NCI-H510A treated with DMSO at 0.1 percent for 48 hours (cell line): ENCODE measurements around the gene RPRD1A.
"Not testable (repeated sequence)": the region's sequence is repeated elsewhere in the genome, so short reads cannot be mapped to it uniquely, and the experiment has no call there.

Source experiments
- DNase-seq: peaks from one replicate; lab custom pipeline; 2025; lab: John Stamatoyannopoulos, UW

RPRD1A gene

DNA sequence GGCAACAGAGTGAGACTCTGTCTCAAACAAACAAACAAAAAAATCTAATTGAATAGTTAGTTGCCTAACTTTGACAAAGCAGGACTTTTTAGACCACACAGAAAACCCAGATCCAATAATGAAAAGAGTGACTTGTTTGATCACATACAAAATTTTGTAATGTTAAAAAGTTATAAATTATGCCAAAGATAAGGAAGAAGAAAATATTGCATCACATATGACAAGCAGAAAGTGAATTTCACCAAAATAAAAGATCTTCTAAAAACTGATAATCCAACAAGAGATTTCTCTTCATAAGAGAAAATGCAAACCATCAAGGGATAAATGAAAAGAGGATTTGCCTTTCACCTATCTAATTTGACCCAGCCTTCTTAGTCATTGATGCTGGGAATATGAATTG lies 97.7 kb downstream of the RPRD1A start:
- DNase-seq = no peak

DNA sequence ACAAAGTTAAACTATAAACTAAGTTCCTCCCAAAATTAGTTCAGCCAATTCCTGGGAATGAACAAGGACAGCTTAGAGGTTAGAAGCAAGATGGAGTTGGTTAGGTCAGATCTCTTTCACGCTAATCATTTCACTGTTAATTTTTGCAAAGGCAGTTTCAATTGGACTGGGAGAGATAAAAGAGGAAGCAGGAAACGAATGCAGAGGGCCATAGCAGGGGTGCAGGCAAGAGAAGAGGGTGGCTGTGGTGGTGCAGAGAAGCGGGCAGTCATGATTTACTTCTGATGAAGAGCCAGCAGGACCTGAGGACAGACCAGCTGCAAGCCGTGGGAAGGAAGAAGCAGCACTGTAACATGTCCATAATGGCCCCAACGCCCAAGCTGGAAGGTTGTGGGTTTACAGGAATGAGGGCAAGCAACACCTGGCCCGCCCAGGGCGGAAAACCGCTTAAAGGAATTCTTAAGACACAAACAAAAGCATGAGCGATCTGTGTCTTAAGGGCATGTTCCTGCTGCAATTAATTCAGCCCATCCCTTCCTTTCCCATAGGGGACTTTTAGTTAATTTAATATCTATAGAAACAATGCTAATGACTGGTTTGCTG lies 99.0 kb downstream of the RPRD1A start:
- DNase-seq = no peak

- DNase-seq = not testable (repeated sequence)
Observed at GRCh38 chr18:35967866-35968265, 99.5 kb downstream of the RPRD1A start.

DNA sequence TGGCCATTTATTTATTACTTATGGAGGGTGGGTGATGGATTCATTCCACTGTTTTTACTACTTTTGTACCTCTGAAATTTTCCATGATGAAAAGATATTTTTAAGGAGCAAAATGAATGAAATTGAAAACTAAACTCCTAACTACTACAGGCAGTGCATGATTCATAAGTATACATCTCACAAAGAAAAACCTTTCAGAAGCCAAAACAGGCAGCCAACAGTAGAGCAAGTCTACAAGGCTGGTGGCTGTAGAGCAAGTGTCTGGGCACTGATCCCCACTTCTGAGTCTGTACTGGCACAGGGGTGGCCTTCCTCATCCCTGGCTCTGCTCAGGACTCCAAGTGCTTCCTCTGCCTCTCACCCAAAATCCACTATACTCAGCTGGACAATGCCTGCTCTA lies 103.0 kb downstream of the RPRD1A start:
- no peak for DNase-seq

GRCh38 chr18:35962320-35962719 lies 105.0 kb downstream of the RPRD1A start:
- DNase-seq = no peak

- no peak for DNase-seq
Observed at GRCh38 chr18:35956226-35956625, 111.1 kb downstream of the RPRD1A start.

DNA sequence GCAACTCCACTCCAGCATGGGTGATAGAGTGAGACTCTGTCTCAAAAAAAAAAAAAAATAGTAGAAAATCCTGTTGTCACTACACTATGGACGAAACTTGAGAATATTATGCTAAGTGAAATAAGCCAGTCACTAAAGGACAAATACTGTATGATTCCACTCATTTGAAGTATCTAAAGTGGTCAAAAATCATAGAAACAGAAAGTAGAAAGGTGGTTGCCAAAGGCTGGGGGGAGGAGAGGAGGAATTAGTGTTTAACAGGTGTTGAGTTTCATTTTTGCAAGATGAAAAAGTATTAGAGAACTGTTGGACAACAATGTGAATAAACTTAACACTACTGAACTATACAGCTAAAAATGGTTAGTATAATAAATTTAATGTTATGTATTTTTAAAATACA lies 113.7 kb downstream of the RPRD1A start:
- DNase-seq = no peak

- DNase-seq = no peak
Observed at GRCh38 chr18:35950628-35950982, 116.8 kb downstream of the RPRD1A start.

DNA sequence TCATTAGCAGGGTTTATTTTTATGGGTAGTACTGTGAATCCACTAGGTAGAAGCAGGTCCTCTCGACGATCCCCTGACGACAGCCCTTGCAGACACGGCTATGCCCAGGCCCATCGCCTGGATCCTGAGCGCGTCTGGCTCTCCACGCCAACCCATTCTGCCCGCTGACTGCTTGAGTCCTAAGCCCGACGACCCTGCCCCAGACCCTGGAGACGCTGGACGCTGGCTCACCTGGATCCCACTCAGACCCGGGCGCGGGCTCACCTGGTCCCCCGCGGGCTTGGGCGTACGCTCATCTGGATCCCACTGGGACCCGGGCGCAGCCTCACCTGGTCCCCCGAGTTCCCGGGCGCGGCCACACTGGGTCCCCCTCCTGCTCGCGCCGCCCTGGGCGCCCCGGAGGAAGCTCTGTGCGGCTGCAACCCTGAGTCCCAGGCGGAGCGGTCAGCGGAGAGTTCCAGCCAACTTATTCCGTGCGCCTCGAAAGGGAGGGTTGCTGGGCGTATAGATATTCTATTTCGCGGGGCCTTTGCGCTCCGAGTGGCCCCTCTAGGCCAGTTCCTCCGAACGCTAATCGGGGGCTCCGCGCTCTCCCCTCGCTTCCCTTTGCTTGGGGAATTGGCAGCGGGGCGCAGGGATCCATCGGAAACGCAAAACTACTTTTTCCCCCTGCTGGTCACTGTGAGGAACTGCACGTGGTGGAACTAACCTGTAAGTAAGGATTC lies 117.3 kb downstream of the RPRD1A start:
- peak; percentile 96 for DNase-seq

DNA sequence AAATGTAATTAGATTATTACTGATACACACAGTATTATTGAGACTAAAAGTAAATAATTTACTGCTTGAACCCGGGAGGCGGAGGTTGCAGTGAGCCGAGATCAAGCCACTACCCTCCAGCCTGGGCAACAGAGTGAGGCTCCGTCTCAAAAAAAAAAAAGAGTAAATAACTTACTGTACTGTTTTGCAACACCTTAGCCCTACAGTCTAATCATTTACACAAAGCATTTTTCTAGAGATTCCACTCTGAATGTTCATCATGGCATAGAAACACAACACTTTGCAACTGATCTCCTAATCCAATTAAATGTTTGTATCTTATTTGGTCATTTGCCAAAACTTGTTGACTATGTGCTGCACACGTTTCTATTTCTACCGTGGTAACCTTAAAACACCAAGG lies 118.3 kb downstream of the RPRD1A start:
- no peak for DNase-seq

- DNase-seq = no peak
Observed at GRCh38 chr18:35948080-35948479, 119.3 kb downstream of the RPRD1A start.

GRCh38 chr18:35942661-35943060 lies 124.7 kb downstream of the RPRD1A start:
- DNase-seq = no peak

- no peak for DNase-seq
Observed at GRCh38 chr18:35942133-35942532, 125.2 kb downstream of the RPRD1A start.

GRCh38 chr18:35941299-35941698 lies 126.1 kb downstream of the RPRD1A start:
- no peak for DNase-seq
